GM12878 (cell line): Measurements from ENCODE around the gene ANXA3. TPM values are rescaled to one million over a fixed set of nuclear protein-coding genes. Genes with fewer than 3 reads are reported as not detected.

ENCODE experiments used
- ATAC-seq: fragments of 200-7000 bp; cut with Tn5 transposase; 3 replicates; pipeline ENCODE4 v1.9.1; 2020; ENCODE audit warnings: mild to moderate bottlenecking, moderate library complexity
- BruUV-seq: library from RNA; stranded (reverse); fragments of 400-500 nt; replicated peaks from 2 replicates; lab custom pipeline; 2021; lab: Mats Ljungman, UMichigan
- CTCF ChIA-PET: fragments of 300-600 bp; sonication (Branson Sonifier 250); formaldehyde crosslinking; extraction: SDS; loops from one replicate; lab custom pipeline; 2021; ENCODE audit warnings: inconsistent platforms; lab: Yijun Ruan, JAX
- POLR2A ChIA-PET: fragments of 350-600 bp; formaldehyde crosslinking; extraction: SDS; loops from one replicate; lab custom pipeline; 2021; ENCODE audit warnings: inconsistent platforms; lab: Charles Lee
- RAD21 ChIA-PET: fragments of 300-600 bp; sonication (Branson Sonifier 250); formaldehyde crosslinking; loops from one replicate; lab custom pipeline; 2023; ENCODE audit warnings: antibody characterized with exemption; ENCODE audit not compliant: unreplicated experiment; lab: Charles Lee
- SMC1A ChIA-PET: fragments of 300-600 bp; sonication (Branson Sonifier 250); formaldehyde crosslinking; loops from one replicate; lab custom pipeline; 2023; ENCODE audit not compliant: unreplicated experiment, uncharacterized antibody; lab: Charles Lee
- DNase-seq: peaks from one replicate; pipeline ENCODE4 v3.0.0-alpha.2; 2011; ENCODE audit warnings: low read depth, low spot score
- FAIRE-seq: peaks from 3 replicates; lab custom pipeline; 2011; peaks lifted over from hg19 to GRCh38; lab: Jason Lieb, UNC
- H2AFZ ChIP-seq: 2 replicates; pipeline ENCODE4 v1.6.0; 2011; ENCODE audit warnings: low read depth, low read length, control low read depth; ENCODE audit not compliant: control insufficient read depth
- H3K27ac ChIP-seq: 2 replicates; pipeline ENCODE4 v1.5.1; 2011; ENCODE audit warnings: control low read depth; ENCODE audit not compliant: control insufficient read depth, insufficient read depth
- H3K27me3 ChIP-seq, 2 experiments: replicated peaks in 1 of 2; 2 replicates each; pipeline versions ENCODE4 v1.6.0 to v1.6.1; 2011; ENCODE audit warnings: low read length in 1 of 2; ENCODE audit not compliant: control insufficient read depth in 2 of 2, insufficient read depth in 2 of 2
- H3K36me3 ChIP-seq, 2 experiments: 2 replicates each; pipeline ENCODE4 v1.5.1; 2011; ENCODE audit warnings: low read length in 1 of 2; ENCODE audit not compliant: control insufficient read depth in 2 of 2, insufficient read depth in 2 of 2
- H3K4me1 ChIP-seq: 2 replicates; pipeline ENCODE4 v1.6.1; 2011; ENCODE audit warnings: mild to moderate bottlenecking, low read length, moderate library complexity, mixed read lengths; ENCODE audit not compliant: control insufficient read depth, insufficient read depth
- H3K4me2 ChIP-seq: 2 replicates; pipeline ENCODE4 v1.6.0; 2011; ENCODE audit warnings: control low read depth; ENCODE audit not compliant: control insufficient read depth, insufficient read depth
- H3K4me3 ChIP-seq: fragments of 200-600 bp; sonication (generic); 2 replicates; pipeline ENCODE4 v1.5.1; 2016
- H3K79me2 ChIP-seq: 2 replicates; pipeline ENCODE4 v1.6.0; 2011; ENCODE audit warnings: low read length; ENCODE audit not compliant: control insufficient read depth, insufficient read depth
- H3K9ac ChIP-seq: 2 replicates; pipeline ENCODE4 v1.8.0; 2011; ENCODE audit warnings: low read length, control low read depth, mixed read lengths; ENCODE audit not compliant: control insufficient read depth, insufficient read depth
- H3K9me3 ChIP-seq: replicated peaks from 3 replicates; pipeline ENCODE4 v1.5.1; 2011; ENCODE audit warnings: mild to moderate bottlenecking, low read length; ENCODE audit not compliant: control insufficient read depth, insufficient read depth
- H4K20me1 ChIP-seq: 2 replicates; pipeline ENCODE4 v1.6.0; 2011; ENCODE audit not compliant: control insufficient read depth, insufficient read depth
- ASH2L ChIP-seq: fragments of 300-600, 200-600 bp; sonication (generic); IDR thresholded peaks from 2 replicates; pipeline ENCODE4 v1.6.1; 2017; ENCODE audit warnings: low read depth, mild to moderate bottlenecking, borderline replicate concordance
- ATF7 ChIP-seq: fragments of 450-650 bp; IDR thresholded peaks from 2 replicates; pipeline ENCODE4 v1.6.1; 2016; ENCODE audit warnings: low read depth, mild to moderate bottlenecking
- BACH1 ChIP-seq: fragments of 450-650 bp; IDR thresholded peaks from 2 replicates; pipeline ENCODE4 v1.6.1; 2017; ENCODE audit warnings: mild to moderate bottlenecking, borderline replicate concordance
- CEBPB ChIP-seq, 2 experiments: fragments of 150-350 bp in 1 of 2; IDR thresholded peaks; 2 replicates each; pipeline ENCODE4 v1.6.1; 2012 to 2014; ENCODE audit warnings: low read depth in 2 of 2, low read length in 2 of 2, borderline replicate concordance in 1 of 2, inconsistent platforms in 1 of 2
- IKZF1 ChIP-seq: fragments of 450-650 bp; conservative IDR thresholded peaks from 2 replicates; pipeline ENCODE4 v1.6.1; 2017; ENCODE audit warnings: antibody characterized with exemption, mild to moderate bottlenecking
- IKZF2 ChIP-seq, 2 experiments: fragments of 450-650 bp; IDR thresholded peaks; 2 replicates each; pipeline ENCODE4 v1.6.1; 2017; ENCODE audit warnings: mild to moderate bottlenecking in 2 of 2, moderate library complexity in 2 of 2
- IRF4 ChIP-seq: IDR thresholded peaks from 2 replicates; pipeline ENCODE4 v1.6.1; 2011; ENCODE audit warnings: low read depth, low read length
- MYB ChIP-seq: fragments of 150-350 bp; IDR thresholded peaks from 2 replicates; pipeline ENCODE4 v1.6.1; 2014; ENCODE audit warnings: mild to moderate bottlenecking, low read depth, low read length, borderline replicate concordance
- NBN ChIP-seq: fragments of 450-650 bp; IDR thresholded peaks from 2 replicates; pipeline ENCODE4 v1.6.1; 2016
- RAD51 ChIP-seq: fragments of 450-650 bp; IDR thresholded peaks from 2 replicates; pipeline ENCODE4 v1.6.1; 2016; ENCODE audit warnings: moderate library complexity, mild to moderate bottlenecking, inconsistent platforms
- RCOR1 ChIP-seq: conservative IDR thresholded peaks from 2 replicates; pipeline ENCODE4 v1.6.1; 2012; ENCODE audit warnings: low read depth, low read length, improper control_type of control experiment
- RUNX3 ChIP-seq: IDR thresholded peaks from 2 replicates; pipeline ENCODE4 v1.6.1; 2012; ENCODE audit warnings: low read length, inconsistent platforms
- STAT3 ChIP-seq: IDR thresholded peaks from 2 replicates; pipeline ENCODE4 v1.6.1; 2011; ENCODE audit warnings: low read depth, low read length, improper control_type of control experiment
- ZBED1 ChIP-seq: IDR thresholded peaks from 2 replicates; pipeline ENCODE4 v1.6.1; 2016; ENCODE audit warnings: borderline replicate concordance
- ZNF217 ChIP-seq: fragments of 450-650 bp; IDR thresholded peaks from 2 replicates; pipeline ENCODE4 v1.6.1; 2017; ENCODE audit warnings: antibody characterized with exemption, mild to moderate bottlenecking
- ZNF384 ChIP-seq: IDR thresholded peaks from 2 replicates; pipeline ENCODE4 v1.6.1; 2012; ENCODE audit warnings: low read depth, mild to moderate bottlenecking, low read length, improper control_type of control experiment, borderline replicate concordance
- WGBS: methylation state at CpG from one replicate; pipeline ENCODE4 v1.1.6; 2016; ENCODE audit warnings: low lambda C conversion rate; ENCODE audit not compliant: insufficient replicate concordance, insufficient coverage; ENCODE audit errors: missing lambda C conversion rate; 5-methylcytosine and 5-hydroxymethylcytosine counted together
- in situ Hi-C: fragments of 300-500 bp; cut with MboI; formaldehyde crosslinking; loops from 9 replicates; pipeline ENCODE4 v1.14.3; 2018; ENCODE audit warnings: mixed read lengths
- intact Hi-C: fragments of 100-400 bp; cut with micrococcal nuclease; formaldehyde crosslinking; loops from one replicate; pipeline ENCODE4 v1.14.2; 2022; ENCODE audit not compliant: unreplicated experiment
- polyA plus RNA-seq, 11 experiments: library from polyadenylated mRNA; depleted of rRNA in 4 of 11; unstranded in 6 of 11; stranded (reverse) in 5 of 11; fragments of >200 nt; fragmentation: Nextera tagmentation in 4 of 11; fragmentation: Illumina TruSeq in 1 of 11; extraction: Ambion mirVana in 4 of 11; extraction: Trizol in 1 of 11; gene quantifications; 1 replicate in 1 of 11; 2 replicates in 10 of 11; pipeline versions ENCODE4 v1.2.1 to v1.2.3, GENCODE V29; 2011 to 2016; ENCODE audit warnings: inconsistent platforms in 2 of 11, missing spikeins in 2 of 11, low read depth in 1 of 11
- total RNA-seq, 4 experiments: library from RNA; depleted of rRNA in 3 of 4; stranded (reverse); fragments of >200 nt in 3 of 4; fragmentation: Illumina TruSeq in 1 of 4; extraction: Trizol in 1 of 4; gene quantifications; 2 replicates each; pipeline versions ENCODE4 v1.2.1 to v1.2.3, GENCODE V29; 2013 to 2021
- TF ChIP-seq, protein P1 (sequence below): fragments of 150-350 bp; IDR thresholded peaks from 2 replicates; pipeline ENCODE4 v1.6.1; 2016; ENCODE audit warnings: low read depth, low read length
- TF ChIP-seq, protein P2 (sequence below): fragments of 450-650 bp; IDR thresholded peaks from 2 replicates; pipeline ENCODE4 v1.6.1; 2017; ENCODE audit warnings: low read depth, mild to moderate bottlenecking, moderate library complexity

The ANXA3 gene
- total and polyA plus RNA-seq, 10 of the 15 experiments (the other 5 are each of a cell fraction or from before 2014, with no cell fraction given) = 0.28 to 14.7 (median 0.91) TPM

DNA sequence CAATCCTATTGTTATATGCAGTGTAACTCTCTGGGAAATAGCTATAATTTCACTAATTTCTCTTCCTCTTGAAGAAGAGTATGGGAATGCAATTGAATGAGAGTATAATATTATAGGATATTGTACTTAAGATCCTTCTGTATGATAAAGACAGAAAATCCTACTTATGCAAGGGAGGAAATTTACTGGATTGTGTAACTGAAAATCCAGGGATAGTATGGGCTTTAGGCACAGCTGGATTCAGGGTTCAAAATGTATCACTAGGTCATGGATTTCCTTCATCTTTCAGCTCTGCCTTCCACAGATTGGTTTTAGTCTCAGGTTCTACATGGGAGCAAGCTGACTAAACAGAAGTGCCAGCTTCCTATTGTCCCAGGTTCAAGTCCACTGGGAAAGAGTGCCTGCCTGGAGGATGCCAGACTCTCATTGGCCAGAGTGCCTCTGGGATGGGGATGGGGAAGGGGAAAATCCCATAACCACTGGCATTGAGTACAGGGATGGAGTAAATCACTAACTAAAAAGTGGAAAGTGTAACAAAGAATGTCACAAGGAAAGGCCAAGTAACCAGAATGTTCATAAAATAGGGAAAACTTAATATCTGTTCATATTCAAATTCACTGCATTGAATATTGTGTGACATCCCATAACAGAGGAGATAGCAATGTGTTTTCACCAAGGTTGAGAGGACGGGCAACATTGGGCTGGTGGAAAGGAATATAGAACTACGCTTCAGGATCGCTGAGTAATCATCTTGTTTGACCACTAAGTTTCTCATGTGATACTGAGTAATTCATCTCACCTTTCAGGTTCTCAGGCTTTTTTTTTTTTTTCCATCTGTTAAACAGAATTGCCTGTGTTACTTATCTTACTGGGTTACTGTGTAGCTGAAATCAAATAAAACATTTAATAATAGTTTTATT lies 75.7 kb downstream of the ANXA3 start:
- Histone ChIP-seq H3K9ac (no peak overlapping the region), H3K79me2 (no peaks in the 10 kb centered on the region), H3K4me2 (peak overlapping the region; percentile 41; the same call in 1 of the 2 replicates), H4K20me1 (no peaks in the 10 kb centered on the region), H3K36me3 (no peaks in the 10 kb centered on the region), H3K9me3 (peaks cover 1% of the 10 kb centered on the region; the same call in 2 of the 3 replicates), H3K4me3 (no peak overlapping the region), H3K4me1 (peaks cover 32% of the 10 kb centered on the region), H2AFZ (no peak overlapping the region; the same call in none of the 2 replicates), H3K27me3 (no peaks in the 10 kb centered on the region), H3K27ac (no peak overlapping the region)
- in situ Hi-C loops (no loop called here), intact Hi-C loops (no loop called here)
- DNase-seq = no peak
- ChIA-PET CTCF (interaction anchor here (1.1 to 12.0 kb wide), 10 partner anchors 11 to 147 kb away, joined by 3 to 119 read pairs (median 9); no protein-coding TSS in a partner anchor), SMC1A (interaction anchor here (0.9 to 17.1 kb wide), 18 partner anchors 11 to 236 kb away, joined by 3 to 379 read pairs (median 6); no protein-coding TSS in a partner anchor), POLR2A (interaction anchor here (0.6 to 12.7 kb wide), 12 partner anchors 9 to 227 kb away, joined by 3 to 106 read pairs (median 4); no protein-coding TSS in a partner anchor), RAD21 (interaction anchor here (0.6 to 17.1 kb wide), 14 partner anchors 8 to 236 kb away, joined by 3 to 265 read pairs (median 4); partner anchors contain the start of gene BMP2K)
- no TSS peak for BruUV-seq
- FAIRE-seq = no peak
- peak; percentile 64 for ATAC-seq
- 50% methylated on average over 3 of the region's 3 CpGs for WGBS
- TF ChIP-seq, protein P1, sequence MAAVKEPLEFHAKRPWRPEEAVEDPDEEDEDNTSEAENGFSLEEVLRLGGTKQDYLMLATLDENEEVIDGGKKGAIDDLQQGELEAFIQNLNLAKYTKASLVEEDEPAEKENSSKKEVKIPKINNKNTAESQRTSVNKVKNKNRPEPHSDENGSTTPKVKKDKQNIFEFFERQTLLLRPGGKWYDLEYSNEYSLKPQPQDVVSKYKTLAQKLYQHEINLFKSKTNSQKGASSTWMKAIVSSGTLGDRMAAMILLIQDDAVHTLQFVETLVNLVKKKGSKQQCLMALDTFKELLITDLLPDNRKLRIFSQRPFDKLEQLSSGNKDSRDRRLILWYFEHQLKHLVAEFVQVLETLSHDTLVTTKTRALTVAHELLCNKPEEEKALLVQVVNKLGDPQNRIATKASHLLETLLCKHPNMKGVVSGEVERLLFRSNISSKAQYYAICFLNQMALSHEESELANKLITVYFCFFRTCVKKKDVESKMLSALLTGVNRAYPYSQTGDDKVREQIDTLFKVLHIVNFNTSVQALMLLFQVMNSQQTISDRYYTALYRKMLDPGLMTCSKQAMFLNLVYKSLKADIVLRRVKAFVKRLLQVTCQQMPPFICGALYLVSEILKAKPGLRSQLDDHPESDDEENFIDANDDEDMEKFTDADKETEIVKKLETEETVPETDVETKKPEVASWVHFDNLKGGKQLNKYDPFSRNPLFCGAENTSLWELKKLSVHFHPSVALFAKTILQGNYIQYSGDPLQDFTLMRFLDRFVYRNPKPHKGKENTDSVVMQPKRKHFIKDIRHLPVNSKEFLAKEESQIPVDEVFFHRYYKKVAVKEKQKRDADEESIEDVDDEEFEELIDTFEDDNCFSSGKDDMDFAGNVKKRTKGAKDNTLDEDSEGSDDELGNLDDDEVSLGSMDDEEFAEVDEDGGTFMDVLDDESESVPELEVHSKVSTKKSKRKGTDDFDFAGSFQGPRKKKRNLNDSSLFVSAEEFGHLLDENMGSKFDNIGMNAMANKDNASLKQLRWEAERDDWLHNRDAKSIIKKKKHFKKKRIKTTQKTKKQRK = no peak
- no peak for TF ChIP-seq ZBED1
- TF ChIP-seq IRF4 = no peak
- TF ChIP-seq STAT3 = no peak
- TF ChIP-seq IKZF1 = peak; percentile 37
- TF ChIP-seq MYB = no peak
- TF ChIP-seq, protein P2, sequence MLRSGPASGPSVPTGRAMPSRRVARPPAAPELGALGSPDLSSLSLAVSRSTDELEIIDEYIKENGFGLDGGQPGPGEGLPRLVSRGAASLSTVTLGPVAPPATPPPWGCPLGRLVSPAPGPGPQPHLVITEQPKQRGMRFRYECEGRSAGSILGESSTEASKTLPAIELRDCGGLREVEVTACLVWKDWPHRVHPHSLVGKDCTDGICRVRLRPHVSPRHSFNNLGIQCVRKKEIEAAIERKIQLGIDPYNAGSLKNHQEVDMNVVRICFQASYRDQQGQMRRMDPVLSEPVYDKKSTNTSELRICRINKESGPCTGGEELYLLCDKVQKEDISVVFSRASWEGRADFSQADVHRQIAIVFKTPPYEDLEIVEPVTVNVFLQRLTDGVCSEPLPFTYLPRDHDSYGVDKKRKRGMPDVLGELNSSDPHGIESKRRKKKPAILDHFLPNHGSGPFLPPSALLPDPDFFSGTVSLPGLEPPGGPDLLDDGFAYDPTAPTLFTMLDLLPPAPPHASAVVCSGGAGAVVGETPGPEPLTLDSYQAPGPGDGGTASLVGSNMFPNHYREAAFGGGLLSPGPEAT = peak; percentile 48
- TF ChIP-seq RUNX3 = peak; percentile 30; the same call in 1 of the 2 replicates
- TF ChIP-seq BACH1 = peak; percentile 36; the same call in 1 of the 2 replicates
- TF ChIP-seq CEBPB (IDR thresholded peaks at IDR 0.05; ENCODE audit: borderline replicate concordance in 1 of 2, low read depth in 2 of 2, low read length in 2 of 2) = no peak
- TF ChIP-seq ASH2L = no peak
- peak; percentile 69 for TF ChIP-seq ATF7
- 0 out of 2 replicates have a peak, but pooled peaks have one; percentile 19 for TF ChIP-seq NBN
- no peak for TF ChIP-seq RCOR1
- peak; percentile 88 for TF ChIP-seq ZNF384
- TF ChIP-seq IKZF2 (IDR thresholded peaks at IDR 0.05) = peak in 1 of 2 experiments; percentile 30; a peak in 2 of 4 replicates
- TF ChIP-seq ZNF217 = 0 out of 2 replicates have a peak, but pooled peaks have one; percentile 17
- TF ChIP-seq RAD51 = peak; percentile 32; the same call in 1 of the 2 replicates
